Aorta (tissue), 5 donors: ENCODE results near the gene ARIH2. TPM values are rescaled to one million over a fixed set of nuclear protein-coding genes. Genes with fewer than 3 reads are reported as not detected.

Source experiments
- ATAC-seq: fragments of 200-7000 bp; cut with Tn5 transposase; one replicate; pipeline ENCODE4 v1.9.1; 2022; ENCODE audit warnings: moderate library complexity; ENCODE audit not compliant: low FRiP score
- DNase-seq, 2 donors: peaks; one replicate each; pipeline ENCODE4 v3.0.0-alpha.2; 2020
- H3K27ac ChIP-seq, 2 donors: one replicate each; pipeline ENCODE4 v1.5.1; 2013; ENCODE audit warnings: low read length in 2 of 2, mild to moderate bottlenecking in 2 of 2, moderate library complexity in 2 of 2, control low read depth in 1 of 2, inconsistent platforms in 1 of 2, low read depth in 1 of 2
- H3K27me3 ChIP-seq, 2 donors: one replicate each; pipeline ENCODE4 v1.6.1; 2013; ENCODE audit warnings: control low read depth in 1 of 2, low read length in 1 of 2, mild to moderate bottlenecking in 1 of 2, moderate library complexity in 1 of 2; ENCODE audit not compliant: insufficient read depth in 2 of 2, control insufficient read depth in 1 of 2
- H3K36me3 ChIP-seq, 2 donors: one replicate each; pipeline ENCODE4 v1.6.1; 2013; ENCODE audit warnings: control low read depth in 1 of 2, low read length in 1 of 2, mild to moderate bottlenecking in 1 of 2; ENCODE audit not compliant: insufficient read depth in 2 of 2, control insufficient read depth in 1 of 2
- H3K4me1 ChIP-seq, 2 donors: one replicate each; pipeline ENCODE4 v1.6.1; 2013; ENCODE audit warnings: low read length in 2 of 2, control low read depth in 1 of 2, mild to moderate bottlenecking in 1 of 2, moderate library complexity in 1 of 2; ENCODE audit not compliant: insufficient read depth in 2 of 2, control insufficient read depth in 1 of 2
- H3K4me3 ChIP-seq, 2 donors: one replicate each; pipeline ENCODE4 v1.5.1; 2013; ENCODE audit warnings: low read length in 2 of 2, control low read depth in 1 of 2, mild to moderate bottlenecking in 1 of 2
- H3K9me3 ChIP-seq: one replicate; pipeline ENCODE4 v1.6.1; 2013; ENCODE audit warnings: mild to moderate bottlenecking, low read length; ENCODE audit not compliant: control insufficient read depth
- WGBS, 2 donors: extraction: QIAGEN DNeasy Blood & Tissue Kit; methylation state at CpG; one replicate each; pipeline ENCODE4 v1.1.7; 2013; 5-methylcytosine and 5-hydroxymethylcytosine counted together
- intact Hi-C, 2 donors: fragments of 100-400 bp; cut with DNase I; formaldehyde crosslinking; loops; one replicate each; pipeline versions ENCODE4 v1.14.2 to v1.15.0; 2022
- polyA plus RNA-seq, 2 donors: library from polyadenylated mRNA; stranded (reverse); fragments of 200-250 nt; gene quantifications; one replicate each; pipeline ENCODE4 v1.2.3, GENCODE V29; 2013
- total RNA-seq, 2 donors: library from RNA; stranded (reverse); fragmentation: NEBNext Ultra II Directional; extraction: Animal tissue kit (Norgen Biotek cat#: 25700); gene quantifications; one replicate each; pipeline ENCODE4 v1.2.1, GENCODE V29; 2021
- donor health status: healthy with polysubstance abuse.
- donor health status: Bipolar disorder and iron deficiency.
- donor health status: DM: no; HTN: no; CAD: no.
- donor health status: DM: no; HTN: no; CAD: no.
- donor health status: DM: yes; HTN: yes; CAD: no.

ARIH2 gene
- total and polyA plus RNA-seq, 4 donors = 50.0 to 89.4 (median 67.9) TPM

DNA sequence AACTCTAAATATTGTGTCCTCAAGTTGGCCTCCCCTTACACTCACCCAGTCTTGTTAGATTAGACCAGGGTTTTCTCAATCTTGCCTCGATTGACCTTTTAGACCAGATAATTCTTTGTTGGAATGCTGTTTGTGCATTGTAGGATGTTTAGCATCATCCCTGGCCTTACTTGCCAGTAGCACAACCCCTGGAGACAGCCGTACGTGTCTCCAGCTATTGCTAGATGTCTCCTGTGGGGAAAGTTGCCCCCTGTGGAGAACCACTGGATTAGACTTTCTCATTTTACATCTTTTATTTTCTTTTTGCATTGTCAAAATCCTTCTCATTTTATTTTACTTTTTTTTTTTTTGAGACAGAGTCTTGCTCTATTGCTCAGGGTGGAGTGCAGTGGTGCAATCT, 90.8 kb downstream of the ARIH2 start:
- 74 to 76% methylated on average over 3 of the region's 3 CpGs for WGBS, 2 donors
- H3K27me3 ChIP-seq = no peaks in the 10 kb centered on the region
- ATAC-seq (no peak), DNase-seq (no peak)
- H3K27ac ChIP-seq = no peak overlapping the region
- intact Hi-C loops = no loop called here
- H3K4me3 ChIP-seq = no peak overlapping the region
- no peaks in the 10 kb centered on the region for H3K9me3 ChIP-seq
- no peaks in the 10 kb centered on the region for H3K4me1 ChIP-seq
- H3K36me3 ChIP-seq = no peaks in the 10 kb centered on the region

DNA sequence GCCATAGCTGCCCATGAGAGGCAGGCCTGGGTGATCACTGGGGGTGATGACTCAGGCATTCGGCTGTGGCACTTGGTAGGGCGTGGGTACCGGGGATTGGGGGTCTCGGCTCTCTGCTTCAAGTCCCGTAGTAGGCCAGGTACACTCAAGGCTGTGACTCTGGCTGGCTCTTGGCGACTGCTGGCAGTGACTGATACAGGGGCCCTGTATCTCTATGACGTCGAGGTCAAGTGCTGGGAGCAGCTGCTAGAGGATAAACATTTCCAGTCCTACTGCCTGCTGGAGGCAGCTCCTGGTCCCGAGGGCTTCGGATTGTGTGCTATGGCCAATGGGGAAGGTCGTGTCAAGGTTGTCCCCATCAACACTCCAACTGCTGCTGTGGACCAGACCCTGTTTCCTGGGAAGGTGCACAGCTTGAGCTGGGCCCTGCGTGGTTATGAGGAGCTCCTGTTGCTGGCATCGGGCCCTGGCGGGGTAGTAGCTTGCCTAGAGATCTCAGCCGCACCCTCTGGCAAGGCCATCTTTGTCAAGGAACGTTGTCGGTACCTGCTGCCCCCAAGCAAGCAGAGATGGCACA, 93.9 kb downstream of the ARIH2 start:
- ATAC-seq (no peak), DNase-seq (no peak)
- WGBS, 2 donors = 68% methylated on average over 17 of the region's 17 CpGs

DNA sequence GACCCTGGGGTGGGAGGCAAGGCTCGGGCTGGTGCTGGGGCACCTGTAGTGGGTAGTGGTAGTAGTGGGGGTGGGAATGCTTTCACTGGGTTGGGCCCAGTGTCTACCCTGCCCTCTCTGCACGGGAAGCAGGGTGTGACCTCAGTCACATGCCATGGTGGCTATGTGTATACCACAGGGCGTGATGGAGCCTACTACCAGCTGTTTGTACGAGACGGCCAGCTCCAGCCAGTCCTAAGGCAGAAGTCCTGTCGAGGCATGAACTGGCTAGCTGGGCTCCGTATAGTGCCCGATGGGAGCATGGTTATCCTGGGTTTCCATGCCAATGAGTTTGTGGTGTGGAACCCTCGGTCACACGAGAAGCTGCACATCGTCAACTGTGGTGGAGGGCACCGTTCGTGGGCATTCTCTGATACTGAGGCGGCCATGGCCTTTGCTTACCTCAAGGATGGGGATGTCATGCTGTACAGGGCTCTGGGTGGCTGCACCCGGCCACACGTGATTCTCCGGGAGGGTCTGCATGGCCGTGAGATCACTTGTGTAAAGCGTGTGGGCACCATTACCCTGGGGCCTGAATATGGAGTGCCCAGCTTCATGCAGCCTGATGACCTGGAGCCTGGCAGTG, 94.6 kb downstream of the ARIH2 start:
- Histone ChIP-seq H3K4me1 (no peaks in the 10 kb centered on the region), H3K9me3 (no peaks in the 10 kb centered on the region), H3K27ac (no peak overlapping the region), H3K27me3 (no peaks in the 10 kb centered on the region), H3K36me3 (peaks cover 0 to 4% of the 10 kb centered on the region in 2 donors), H3K4me3 (no peak overlapping the region)
- intact Hi-C loops = no loop called here
- WGBS, 2 donors = 76 to 79% methylated on average over 19 of the region's 19 CpGs
- DNase-seq (no peak), ATAC-seq (no peak)

More for the DNA sequence above, 93.9 kb downstream of the ARIH2 start:
- intact Hi-C loops = no loop called here
- H3K4me3 ChIP-seq = no peak overlapping the region
- H3K4me1 ChIP-seq = no peaks in the 10 kb centered on the region
- H3K27ac ChIP-seq = no peak overlapping the region
- H3K9me3 ChIP-seq = no peaks in the 10 kb centered on the region
- H3K36me3 ChIP-seq = peaks cover 0 to 4% of the 10 kb centered on the region in 2 donors
- H3K27me3 ChIP-seq = no peaks in the 10 kb centered on the region

DNA sequence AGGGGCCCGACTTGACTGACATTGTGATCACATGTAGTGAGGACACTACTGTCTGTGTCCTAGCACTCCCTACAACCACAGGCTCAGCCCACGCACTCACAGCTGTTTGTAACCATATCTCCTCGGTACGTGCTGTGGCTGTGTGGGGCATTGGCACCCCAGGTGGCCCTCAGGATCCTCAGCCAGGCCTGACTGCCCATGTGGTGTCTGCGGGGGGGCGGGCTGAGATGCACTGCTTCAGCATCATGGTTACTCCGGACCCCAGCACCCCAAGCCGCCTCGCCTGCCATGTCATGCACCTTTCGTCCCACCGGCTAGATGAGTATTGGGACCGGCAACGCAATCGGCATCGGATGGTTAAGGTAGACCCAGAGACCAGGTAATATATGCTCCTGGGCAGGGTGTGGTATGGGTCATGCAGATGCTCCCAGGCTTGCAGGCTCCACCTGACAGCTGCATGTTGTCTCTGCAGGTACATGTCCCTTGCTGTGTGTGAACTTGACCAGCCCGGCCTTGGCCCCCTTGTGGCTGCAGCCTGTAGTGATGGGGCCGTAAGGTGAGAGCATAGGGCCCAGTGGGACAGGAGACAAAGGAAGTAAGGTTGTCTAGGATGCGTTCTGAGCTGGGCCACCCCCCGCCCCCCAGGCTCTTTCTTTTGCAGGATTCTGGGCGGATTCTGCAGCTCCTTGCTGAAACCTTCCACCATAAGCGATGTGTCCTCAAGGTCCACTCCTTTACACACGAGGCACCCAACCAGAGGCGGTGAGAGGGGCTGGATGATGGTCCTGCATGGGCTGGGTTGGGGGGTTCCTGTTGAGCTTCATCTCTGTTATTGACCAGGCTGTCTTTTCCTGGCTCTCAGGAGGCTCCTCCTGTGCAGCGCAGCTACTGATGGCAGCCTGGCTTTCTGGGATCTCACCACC, 95.4 kb downstream of the ARIH2 start:
- 81 to 85% methylated on average over 24 of the region's 24 CpGs for WGBS, 2 donors
- ATAC-seq (no peak), DNase-seq (no peak)
- intact Hi-C loops = no loop called here
- H3K9me3 ChIP-seq = no peaks in the 10 kb centered on the region
- no peak overlapping the region for H3K27ac ChIP-seq
- no peak overlapping the region for H3K4me3 ChIP-seq
- H3K36me3 ChIP-seq = peaks cover 0 to 4% of the 10 kb centered on the region in 2 donors
- no peaks in the 10 kb centered on the region for H3K4me1 ChIP-seq
- no peaks in the 10 kb centered on the region for H3K27me3 ChIP-seq

DNA sequence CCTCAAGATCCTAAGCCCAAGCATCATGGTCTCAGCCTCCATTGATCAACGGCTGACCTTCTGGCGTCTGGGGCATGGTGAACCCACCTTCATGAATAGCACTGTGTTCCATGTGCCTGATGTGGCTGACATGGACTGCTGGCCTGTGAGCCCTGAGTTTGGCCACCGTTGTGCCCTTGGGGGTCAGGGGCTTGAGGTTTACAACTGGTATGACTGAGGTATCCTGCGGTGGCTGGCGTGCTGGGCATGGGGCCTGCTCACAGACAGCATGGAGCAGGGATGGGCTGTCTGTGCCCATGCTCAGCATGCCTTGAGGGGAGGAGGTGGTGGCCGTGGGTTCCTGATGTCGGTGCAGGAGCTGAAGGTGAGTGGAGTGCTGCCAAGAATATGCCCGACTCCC, 96.4 kb downstream of the ARIH2 start:
- WGBS, 2 donors = 75% methylated on average over 8 of the region's 8 CpGs
- H3K9me3 ChIP-seq = no peaks in the 10 kb centered on the region
- H3K4me3 ChIP-seq = no peak overlapping the region
- intact Hi-C loops = no loop called here
- no peak overlapping the region for H3K27ac ChIP-seq
- DNase-seq = no peak
- ATAC-seq = no peak
- no peaks in the 10 kb centered on the region for H3K27me3 ChIP-seq
- peaks cover 0 to 4% of the 10 kb centered on the region in 2 donors for H3K36me3 ChIP-seq
- no peaks in the 10 kb centered on the region for H3K4me1 ChIP-seq

DNA sequence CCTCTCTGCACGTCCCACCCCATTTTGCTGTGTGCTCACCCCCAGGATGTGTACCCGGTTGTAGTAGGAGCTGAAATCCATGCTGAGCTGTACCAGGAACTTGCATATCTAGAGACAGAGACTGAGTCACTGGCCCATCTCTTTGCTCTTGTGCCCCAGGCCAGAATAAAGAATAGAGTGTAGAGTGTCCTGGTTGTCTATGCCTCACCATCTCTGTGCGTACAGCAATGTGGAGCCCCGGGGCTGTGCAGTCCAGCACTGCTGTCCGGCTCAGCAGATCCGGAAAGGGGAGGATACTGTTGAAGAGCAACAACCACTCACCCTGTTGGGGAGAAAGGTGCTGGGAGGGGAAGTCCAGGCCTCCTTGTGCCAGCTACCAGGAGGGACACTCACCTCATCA, 97.1 kb downstream of the ARIH2 start:
- ATAC-seq (no peak), DNase-seq (no peak)
- Histone ChIP-seq H3K4me1 (no peaks in the 10 kb centered on the region), H3K36me3 (peaks cover 0 to 4% of the 10 kb centered on the region in 2 donors), H3K4me3 (no peak overlapping the region), H3K27ac (no peak overlapping the region), H3K27me3 (no peaks in the 10 kb centered on the region), H3K9me3 (no peaks in the 10 kb centered on the region)
- WGBS, 2 donors = 59 to 69% methylated on average over 6 of the region's 6 CpGs
- intact Hi-C loops = no loop called here

DNA sequence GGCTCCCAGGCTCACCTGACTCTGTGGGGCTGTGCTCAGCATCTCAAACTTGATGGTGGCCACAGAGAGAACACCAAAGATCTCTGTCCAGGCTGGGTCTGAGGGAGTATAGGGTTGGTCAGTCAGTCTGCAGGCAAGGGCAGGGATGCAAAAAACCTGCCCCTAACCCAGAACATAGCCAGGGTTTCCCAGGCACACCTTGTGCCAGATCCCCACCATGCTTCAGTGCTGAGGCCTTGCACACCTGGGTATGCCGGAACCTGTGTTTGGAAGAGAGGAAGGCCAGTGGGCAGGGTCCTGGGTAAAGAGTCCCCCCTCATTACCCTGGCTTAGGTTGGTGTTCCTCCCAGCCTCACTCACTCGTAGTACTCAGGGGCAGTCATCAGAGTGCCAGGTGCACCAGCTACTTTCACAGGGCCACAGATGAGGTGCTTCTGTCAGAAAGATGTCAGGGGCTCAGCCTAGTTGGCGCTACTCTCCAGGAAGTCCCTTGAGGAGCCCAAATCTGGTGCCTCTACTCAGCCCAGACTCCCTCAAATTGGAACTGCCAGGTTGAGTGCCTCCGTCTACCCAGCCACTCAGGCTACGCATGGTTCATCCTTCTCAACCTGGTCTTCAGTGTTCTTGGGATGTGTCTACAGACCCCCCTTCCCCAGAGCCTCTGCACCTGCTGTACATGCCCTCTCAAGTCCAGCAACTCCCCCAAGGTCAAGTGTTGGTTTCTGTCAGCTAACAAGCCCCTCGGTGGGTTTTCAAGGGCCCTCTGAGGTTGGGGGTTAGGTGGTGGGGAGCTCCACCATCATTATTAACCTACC, 98.0 kb downstream of the ARIH2 start:
- 76 to 82% methylated on average over 6 of the region's 6 CpGs for WGBS, 2 donors
- ATAC-seq (no peak), DNase-seq (no peak)
- no peak overlapping the region for H3K27ac ChIP-seq
- H3K4me1 ChIP-seq = no peaks in the 10 kb centered on the region
- intact Hi-C loops = no loop called here
- no peaks in the 10 kb centered on the region for H3K9me3 ChIP-seq
- H3K36me3 ChIP-seq = peaks cover 0 to 4% of the 10 kb centered on the region in 2 donors
- no peak overlapping the region for H3K4me3 ChIP-seq
- peaks cover 0 to 1% of the 10 kb centered on the region in 2 donors for H3K27me3 ChIP-seq

DNA sequence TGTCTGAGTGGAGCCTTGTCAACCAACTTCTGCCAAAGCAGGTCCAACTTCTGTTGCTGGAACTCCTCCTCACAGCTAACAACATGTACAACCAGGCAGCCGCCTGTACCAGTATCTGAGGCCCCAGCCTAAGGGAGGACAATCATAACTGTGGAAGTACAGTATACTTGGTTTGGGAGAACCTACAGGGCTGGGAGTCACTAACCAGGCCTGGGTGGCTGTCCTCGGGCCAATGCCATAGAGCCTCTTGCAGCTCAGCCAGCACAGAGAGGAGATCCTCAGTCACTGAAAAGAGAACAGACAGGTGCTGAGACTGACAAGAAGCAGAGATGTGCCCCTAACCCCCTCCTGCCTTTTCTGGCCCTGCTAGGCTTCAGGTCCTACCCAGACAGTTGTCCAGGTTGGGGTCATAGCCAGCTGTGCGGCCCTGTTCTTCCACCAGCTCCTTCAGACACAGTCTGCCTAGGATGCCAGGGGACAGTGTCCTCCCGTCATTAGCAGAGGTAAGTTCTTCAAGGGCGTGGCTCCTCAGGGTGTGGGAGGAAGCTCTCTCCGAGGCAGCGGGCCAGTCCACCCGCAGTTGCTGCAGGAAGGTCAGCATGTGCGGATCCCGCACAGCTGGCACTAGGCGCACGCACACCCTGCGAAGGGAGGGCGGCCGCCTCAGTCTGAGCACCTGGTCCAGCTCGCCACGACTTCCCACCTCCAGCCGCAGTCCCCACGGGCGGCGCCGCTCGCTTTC, 98.8 kb downstream of the ARIH2 start:
- no peaks in the 10 kb centered on the region for H3K4me1 ChIP-seq
- H3K27ac ChIP-seq = no peak overlapping the region
- 7 to 9% methylated on average over 13 to 23 of the region's 23 CpGs for WGBS, 2 donors
- H3K36me3 ChIP-seq = peaks cover 0 to 4% of the 10 kb centered on the region in 2 donors
- ATAC-seq (no peak), DNase-seq (no peak)
- peak overlapping the region in 1 of 2 donors; percentile 74 for H3K4me3 ChIP-seq
- intact Hi-C loops = no loop called here
- no peaks in the 10 kb centered on the region for H3K9me3 ChIP-seq
- peaks cover 0 to 1% of the 10 kb centered on the region in 2 donors for H3K27me3 ChIP-seq
